ENCODE data around the gene PRRG3.

DNA sequence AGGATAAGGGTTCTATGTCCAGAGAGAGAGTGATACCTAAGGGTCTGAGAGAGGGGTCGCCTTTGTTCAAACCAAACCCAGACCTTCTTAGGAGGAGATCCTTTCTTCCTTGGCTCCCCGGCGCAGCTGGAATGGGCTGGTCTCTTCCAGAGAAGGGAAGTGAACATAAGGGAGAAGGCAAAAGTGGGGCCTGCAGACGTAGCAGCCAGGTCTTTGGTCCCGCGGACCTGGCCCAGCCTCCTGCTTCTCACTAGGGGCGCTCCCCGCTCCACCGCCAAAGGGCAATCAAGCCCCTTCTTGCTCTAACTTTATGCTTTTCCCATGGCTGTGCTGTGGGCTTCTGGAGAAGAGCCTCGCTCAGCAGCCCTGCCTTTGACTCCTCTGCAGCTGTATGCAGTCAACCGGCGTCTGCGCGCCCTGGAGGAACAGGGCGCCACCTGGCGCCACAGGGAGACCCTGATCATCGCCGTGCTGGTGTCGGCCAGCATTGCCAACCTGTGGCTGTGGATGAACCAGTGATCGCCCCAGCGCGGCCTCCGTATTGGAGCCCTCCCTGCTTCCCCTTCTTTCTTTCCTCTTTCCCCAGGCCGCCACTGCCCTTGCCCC lies 27.1 kb downstream of the PRRG3 start:
- TF ChIP-seq, protein P1, sequence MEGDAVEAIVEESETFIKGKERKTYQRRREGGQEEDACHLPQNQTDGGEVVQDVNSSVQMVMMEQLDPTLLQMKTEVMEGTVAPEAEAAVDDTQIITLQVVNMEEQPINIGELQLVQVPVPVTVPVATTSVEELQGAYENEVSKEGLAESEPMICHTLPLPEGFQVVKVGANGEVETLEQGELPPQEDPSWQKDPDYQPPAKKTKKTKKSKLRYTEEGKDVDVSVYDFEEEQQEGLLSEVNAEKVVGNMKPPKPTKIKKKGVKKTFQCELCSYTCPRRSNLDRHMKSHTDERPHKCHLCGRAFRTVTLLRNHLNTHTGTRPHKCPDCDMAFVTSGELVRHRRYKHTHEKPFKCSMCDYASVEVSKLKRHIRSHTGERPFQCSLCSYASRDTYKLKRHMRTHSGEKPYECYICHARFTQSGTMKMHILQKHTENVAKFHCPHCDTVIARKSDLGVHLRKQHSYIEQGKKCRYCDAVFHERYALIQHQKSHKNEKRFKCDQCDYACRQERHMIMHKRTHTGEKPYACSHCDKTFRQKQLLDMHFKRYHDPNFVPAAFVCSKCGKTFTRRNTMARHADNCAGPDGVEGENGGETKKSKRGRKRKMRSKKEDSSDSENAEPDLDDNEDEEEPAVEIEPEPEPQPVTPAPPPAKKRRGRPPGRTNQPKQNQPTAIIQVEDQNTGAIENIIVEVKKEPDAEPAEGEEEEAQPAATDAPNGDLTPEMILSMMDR (IDR thresholded peaks at IDR 0.05), result peak; percentile 7 to 23 (median 22)
- TF ChIP-seq POLR2AphosphoS5 (IDR thresholded peaks at IDR 0.05) (no peak), POLR2A (IDR thresholded peaks at IDR 0.05; ENCODE audit: low read depth) (no peak)
